Activated CD8-positive, alpha-beta memory T cell treated with anti-CD3 and anti-CD28 coated beads, Interleukin-2, amount 10 ng/mL, durations not matched to agents 7 days and 5 days (primary cell): ENCODE results near the gene DDX6. TPM values are rescaled to one million over a fixed set of nuclear protein-coding genes. Genes with fewer than 3 reads are reported as not detected.
"Not testable (repeated sequence)": the region's sequence is repeated elsewhere in the genome, so short reads cannot be mapped to it uniquely, and the experiment has no call there.

Experiments
- ATAC-seq: fragments of 150-1000 bp; cut with Tn5 transposase; one replicate; pipeline ENCODE4 v1.10.0; 2021; ENCODE audit warnings: moderate library complexity
- CTCF ChIA-PET: fragments of 350-600 bp; sonication (Branson Sonifier 250); formaldehyde crosslinking; loops from one replicate; lab custom pipeline; 2021; ENCODE audit warnings: antibody characterized with exemption; lab: Charles Lee
- DNase-seq: peaks from one replicate; pipeline ENCODE4 v3.0.0-alpha.2; 2020
- H3K27ac Mint-ChIP-seq: one replicate; pipeline ENCODE4 v1.8.0; 2021; ENCODE audit warnings: mild to moderate bottlenecking, mixed read lengths
- H3K27me3 Mint-ChIP-seq: one replicate; pipeline ENCODE4 v1.8.0; 2021; ENCODE audit warnings: mixed read lengths
- H3K36me3 Mint-ChIP-seq: one replicate; pipeline ENCODE4 v1.8.0; 2021; ENCODE audit warnings: mild to moderate bottlenecking, mixed read lengths
- H3K4me1 Mint-ChIP-seq: one replicate; pipeline ENCODE4 v1.8.0; 2021; ENCODE audit warnings: mixed read lengths
- H3K4me3 Mint-ChIP-seq: one replicate; pipeline ENCODE4 v1.8.0; 2021; ENCODE audit warnings: mild to moderate bottlenecking, moderate library complexity, mixed read lengths
- H3K9me3 Mint-ChIP-seq: one replicate; pipeline ENCODE4 v1.8.0; 2022; ENCODE audit warnings: low read depth, mixed read lengths
- total RNA-seq, 2 experiments: library from RNA; stranded (reverse); gene quantifications; one replicate each; pipeline ENCODE4 v1.2.3, GENCODE V29; 2021

DDX6 gene
- total RNA-seq, 2 experiments from 2014 or later: 127 to 153 TPM

DNA sequence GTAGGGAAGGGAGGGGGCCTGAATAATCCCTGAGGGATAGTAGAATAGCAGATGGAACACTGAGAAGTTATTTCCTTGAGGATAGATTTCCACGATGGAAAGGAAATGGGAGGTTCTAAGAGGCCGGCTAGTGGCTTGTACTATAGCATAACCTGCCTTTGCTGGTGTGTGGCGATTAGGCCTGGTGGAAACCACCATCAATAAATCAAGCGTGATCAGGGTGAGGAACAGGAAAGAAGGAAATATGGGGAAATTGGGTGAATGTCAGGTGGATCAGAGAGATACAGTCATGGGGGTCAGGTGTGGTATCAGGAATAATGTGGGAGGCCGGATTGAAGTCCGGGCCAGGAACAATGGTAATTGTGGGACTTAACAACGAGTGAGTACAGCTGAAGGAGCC lies 72.4 kb downstream of the DDX6 start:
- H3K9me3 Mint-ChIP-seq, H3K4me1 Mint-ChIP-seq, H3K27me3 Mint-ChIP-seq, H3K27ac Mint-ChIP-seq, H3K4me3 Mint-ChIP-seq, DNase-seq, ATAC-seq, H3K36me3 Mint-ChIP-seq, CTCF ChIA-PET: not testable (repeated sequence)

DNA sequence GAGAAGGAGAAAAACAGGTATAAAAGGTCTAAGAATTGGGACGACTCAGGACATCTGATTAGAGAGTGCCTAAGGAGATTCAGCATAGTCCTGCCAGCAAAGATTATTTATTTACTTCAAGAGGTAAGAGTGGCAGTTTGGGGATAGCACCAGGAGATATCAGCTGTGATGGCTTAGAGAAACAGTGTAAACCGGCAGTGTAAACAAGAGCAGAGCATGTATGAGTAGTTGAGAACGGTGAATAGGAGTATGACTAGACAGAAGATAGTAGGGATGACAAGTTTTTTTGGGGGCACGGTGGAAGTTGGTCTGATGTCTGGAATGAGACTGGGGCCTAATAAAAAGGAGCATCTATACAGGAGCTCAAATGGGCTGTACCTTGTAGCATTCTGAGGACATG lies 73.2 kb downstream of the DDX6 start:
- H3K27ac Mint-ChIP-seq, H3K9me3 Mint-ChIP-seq, H3K36me3 Mint-ChIP-seq, H3K4me3 Mint-ChIP-seq, DNase-seq, H3K27me3 Mint-ChIP-seq, H3K4me1 Mint-ChIP-seq, ATAC-seq, CTCF ChIA-PET: not testable (repeated sequence)

DNA sequence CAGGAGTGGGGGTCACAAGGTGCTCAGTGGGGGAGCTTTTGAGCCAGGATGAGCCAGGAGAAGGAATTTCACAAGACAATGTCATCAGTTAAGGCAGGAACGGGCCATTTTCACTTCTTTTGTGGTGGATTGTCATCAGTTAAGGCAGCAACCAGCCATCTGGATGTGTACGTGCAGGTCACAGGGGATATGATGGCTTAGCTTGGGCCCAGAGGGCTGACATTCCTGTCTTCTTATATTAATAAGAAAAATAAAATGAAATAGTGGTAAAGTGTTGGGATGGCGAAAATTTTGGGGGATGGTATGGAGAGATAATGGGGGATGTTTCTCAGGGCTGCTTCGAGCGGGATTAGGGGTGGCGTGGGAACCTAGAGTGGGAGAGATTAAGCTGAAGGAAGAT lies 73.7 kb downstream of the DDX6 start:
- not testable (repeated sequence) for H3K4me1 Mint-ChIP-seq, H3K4me3 Mint-ChIP-seq, H3K36me3 Mint-ChIP-seq, ATAC-seq, H3K27ac Mint-ChIP-seq, H3K9me3 Mint-ChIP-seq, H3K27me3 Mint-ChIP-seq, DNase-seq
- CTCF ChIA-PET: interaction anchor here (0.7 kb wide), 1 partner anchor 58 kb away, joined by 3 read pairs; no protein-coding TSS in a partner anchor

DNA sequence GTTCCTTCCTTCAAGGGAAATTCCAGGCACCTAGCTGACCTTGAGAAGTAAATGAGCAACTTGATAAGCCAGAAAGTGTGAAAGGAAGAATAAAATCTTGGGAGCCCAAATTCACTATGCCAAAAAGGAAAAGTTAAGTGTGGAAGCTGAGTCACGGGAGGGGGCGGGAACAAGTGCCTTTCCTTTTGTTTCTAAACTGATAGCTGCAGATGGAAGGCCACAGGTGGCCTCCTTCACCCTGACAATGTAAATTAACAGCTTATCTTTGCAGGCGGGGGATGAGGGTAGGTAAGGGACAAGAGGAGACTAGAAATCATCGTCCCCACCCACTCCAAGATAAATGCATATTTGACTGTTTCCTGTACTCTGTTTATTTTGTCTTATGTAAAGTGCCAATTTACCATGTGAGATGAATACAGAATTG lies 75.1 kb downstream of the DDX6 start:
- ATAC-seq (no peak), DNase-seq (no peak)
- CTCF ChIA-PET: interaction anchor here (1.1 kb wide), 2 partner anchors 10 to 214 kb away, joined by 3 to 4 read pairs; no protein-coding TSS in a partner anchor
- Mint-ChIP-seq H3K27ac (no peak overlapping the region), H3K27me3 (peaks cover 2% of the 10 kb centered on the region), H3K9me3 (no peaks in the 10 kb centered on the region), H3K4me1 (no peaks in the 10 kb centered on the region), H3K4me3 (no peak overlapping the region), H3K36me3 (no peaks in the 10 kb centered on the region)

DNA sequence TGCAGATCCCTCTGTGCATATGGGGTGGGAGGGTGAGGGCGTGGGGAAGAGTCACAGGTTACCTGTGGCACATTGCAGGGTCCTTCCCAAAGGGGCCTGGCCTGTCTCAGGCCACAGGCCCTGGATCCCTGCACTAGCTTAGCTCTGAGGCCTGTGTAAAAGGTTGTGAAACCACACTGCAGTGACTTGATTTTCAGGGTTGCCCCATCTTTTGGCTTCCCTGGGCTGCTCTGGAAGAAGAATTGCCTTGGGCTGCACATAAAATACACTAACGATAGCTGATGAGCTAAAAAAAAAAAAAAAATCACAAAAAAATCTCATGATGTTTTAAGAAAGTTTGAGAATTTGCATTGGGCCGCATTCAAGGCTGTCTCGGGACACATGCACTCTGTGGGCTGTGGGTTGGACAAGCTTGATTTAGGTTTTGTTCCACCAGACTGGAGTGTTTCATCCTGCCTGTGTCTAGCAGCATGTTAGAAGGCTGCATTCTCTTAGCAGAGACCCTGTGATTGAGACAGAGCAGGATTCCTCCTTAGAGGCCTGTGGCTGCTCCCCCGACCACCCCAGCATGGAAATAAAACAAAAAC lies 75.6 kb downstream of the DDX6 start:
- Mint-ChIP-seq H3K27ac (no peak overlapping the region), H3K27me3 (peaks cover 3% of the 10 kb centered on the region), H3K4me1 (no peaks in the 10 kb centered on the region), H3K9me3 (no peaks in the 10 kb centered on the region), H3K36me3 (no peaks in the 10 kb centered on the region), H3K4me3 (no peak overlapping the region)
- CTCF ChIA-PET: interaction anchor here (1.1 kb wide), 2 partner anchors 10 to 215 kb away, joined by 3 to 4 read pairs; no protein-coding TSS in a partner anchor
- DNase-seq (no peak), ATAC-seq (peak; percentile 9)

DNA sequence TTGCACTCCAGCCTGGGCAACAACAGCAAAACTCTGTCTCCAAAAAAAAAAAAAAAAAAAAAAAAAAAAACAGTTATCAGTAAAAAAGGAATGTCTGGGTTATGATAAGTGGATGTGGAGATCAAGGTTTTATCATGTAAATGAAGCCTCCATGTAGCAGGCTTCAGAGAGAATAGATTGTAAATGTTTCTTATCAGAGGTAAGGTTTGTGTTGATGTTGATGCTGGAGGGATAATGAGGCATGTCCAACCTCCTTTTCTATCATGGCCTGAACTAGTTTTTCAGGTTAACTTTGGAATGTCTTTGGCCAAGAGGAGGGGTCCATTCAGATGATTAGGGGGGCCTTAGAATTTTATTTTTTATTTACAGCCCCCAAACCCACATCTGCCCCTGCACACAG lies 76.1 kb downstream of the DDX6 start:
- no peak overlapping the region for H3K4me3 Mint-ChIP-seq
- no peak for ATAC-seq
- H3K36me3 Mint-ChIP-seq: no peaks in the 10 kb centered on the region
- CTCF ChIA-PET: interaction anchor here (0.7 to 1.1 kb wide), 2 partner anchors 119 to 216 kb away, joined by 3 to 4 read pairs; no protein-coding TSS in a partner anchor
- DNase-seq: no peak
- peaks cover 3% of the 10 kb centered on the region for H3K27me3 Mint-ChIP-seq
- H3K27ac Mint-ChIP-seq: no peak overlapping the region
- H3K9me3 Mint-ChIP-seq: no peaks in the 10 kb centered on the region
- no peaks in the 10 kb centered on the region for H3K4me1 Mint-ChIP-seq

DNA sequence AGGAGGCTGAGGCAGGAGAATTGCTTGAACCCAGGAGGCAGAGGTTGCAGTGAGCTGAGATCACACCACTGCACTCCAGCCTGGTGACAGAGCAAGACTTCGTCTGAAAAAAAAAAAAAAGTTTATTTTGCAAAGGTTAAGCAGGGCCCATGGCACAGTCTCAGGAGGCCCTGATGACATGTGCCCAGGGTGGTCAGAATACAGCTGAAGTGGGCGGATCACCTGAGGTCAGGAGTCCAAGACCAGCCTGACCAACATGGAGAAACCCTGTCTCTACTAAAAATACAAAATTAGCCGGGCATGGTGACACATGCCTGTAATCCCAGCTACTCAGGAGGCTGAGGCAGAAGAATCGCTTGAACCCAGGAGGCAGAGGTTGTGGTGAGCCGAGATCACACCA lies 76.5 kb downstream of the DDX6 start:
- CTCF ChIA-PET: interaction anchor here (0.7 kb wide), 1 partner anchor 119 kb away, joined by 3 read pairs; no protein-coding TSS in a partner anchor
- not testable (repeated sequence) for H3K27ac Mint-ChIP-seq, H3K36me3 Mint-ChIP-seq, H3K27me3 Mint-ChIP-seq, H3K9me3 Mint-ChIP-seq, H3K4me3 Mint-ChIP-seq, H3K4me1 Mint-ChIP-seq, ATAC-seq, DNase-seq

DNA sequence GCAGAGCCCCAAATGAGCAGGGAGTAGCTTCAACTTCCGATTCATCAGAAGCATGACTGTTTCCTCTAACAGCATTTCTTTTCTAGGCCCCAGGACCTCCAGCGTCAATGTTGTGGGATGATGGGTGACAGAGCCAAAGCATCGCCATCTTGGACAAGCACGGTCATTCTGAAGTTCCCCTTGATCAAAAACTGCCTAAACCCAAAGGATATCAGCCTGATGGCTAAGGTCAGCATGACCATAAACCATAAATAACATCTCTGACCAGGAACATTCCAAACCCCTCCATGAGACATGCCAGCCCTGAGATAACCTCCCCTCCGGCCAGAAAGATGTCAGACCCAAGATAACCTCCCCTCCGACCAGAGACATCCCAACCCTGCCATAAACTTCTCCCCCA lies 82.7 kb downstream of the DDX6 start:
- H3K4me3 Mint-ChIP-seq: no peak overlapping the region
- no peaks in the 10 kb centered on the region for H3K9me3 Mint-ChIP-seq
- ATAC-seq (no peak), DNase-seq (no peak)
- CTCF ChIA-PET: no interaction called here
- H3K36me3 Mint-ChIP-seq: no peaks in the 10 kb centered on the region
- H3K4me1 Mint-ChIP-seq: peaks cover 15% of the 10 kb centered on the region
- H3K27me3 Mint-ChIP-seq: peaks cover 5% of the 10 kb centered on the region
- H3K27ac Mint-ChIP-seq: no peak overlapping the region

DNA sequence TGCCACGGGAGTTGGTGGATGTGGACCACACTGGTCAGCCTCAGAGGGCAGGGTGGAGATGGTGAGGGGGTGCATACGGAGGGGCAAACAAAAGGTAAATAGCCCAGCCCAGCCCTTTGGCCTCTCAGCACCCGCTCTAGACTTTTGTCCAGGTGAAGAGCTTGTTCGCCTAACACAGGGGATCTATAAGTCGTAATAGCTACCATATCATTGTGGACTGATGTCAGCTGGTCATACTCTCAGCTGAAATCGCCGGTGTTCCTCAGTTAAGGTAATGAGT lies 84.5 kb downstream of the DDX6 start:
- Mint-ChIP-seq H3K27me3 (peaks cover 5% of the 10 kb centered on the region), H3K4me3 (no peak overlapping the region), H3K4me1 (peaks cover 15% of the 10 kb centered on the region), H3K27ac (no peak overlapping the region), H3K36me3 (no peaks in the 10 kb centered on the region), H3K9me3 (no peaks in the 10 kb centered on the region)
- no peak for ATAC-seq
- CTCF ChIA-PET: no interaction called here
- no peak for DNase-seq

DNA sequence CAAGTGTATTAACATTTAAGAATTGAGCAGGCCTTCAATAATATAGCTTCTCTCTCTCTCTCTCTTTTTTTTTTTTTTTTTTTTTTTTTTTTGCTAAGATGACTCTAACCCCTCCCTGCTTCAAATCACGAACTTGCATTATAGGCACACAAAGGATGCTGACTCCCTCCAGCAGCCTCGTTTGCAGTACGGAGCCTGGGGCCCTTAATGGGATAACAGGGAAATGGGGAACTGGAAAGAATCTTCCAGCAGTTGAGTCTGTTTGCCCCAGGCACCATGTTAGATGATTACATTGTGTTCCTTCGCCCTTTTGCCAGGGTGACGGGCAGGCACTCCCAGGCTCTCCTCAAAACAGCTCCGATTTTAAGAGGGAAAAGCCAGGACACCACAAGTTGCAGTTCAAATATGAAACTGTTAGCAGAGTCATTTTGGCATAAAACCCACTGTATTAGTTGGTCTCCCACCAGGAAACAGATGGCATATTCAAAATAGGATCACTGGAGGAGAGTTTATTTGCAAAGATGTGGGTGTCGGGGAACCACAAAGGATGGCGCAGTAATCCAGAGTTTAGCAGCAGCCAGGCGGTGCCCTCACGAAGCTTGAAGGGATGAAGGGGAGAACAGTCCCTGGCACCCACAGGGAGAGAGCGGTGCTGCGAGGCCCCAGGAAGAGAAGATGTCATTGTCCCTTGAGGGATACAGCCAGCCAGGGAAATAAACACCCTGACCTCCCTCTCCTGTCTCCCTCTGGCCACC lies 85.0 kb downstream of the DDX6 start:
- peaks cover 15% of the 10 kb centered on the region for H3K4me1 Mint-ChIP-seq
- ATAC-seq (no peak), DNase-seq (no peak)
- peaks cover 4% of the 10 kb centered on the region for H3K27me3 Mint-ChIP-seq
- H3K9me3 Mint-ChIP-seq: no peaks in the 10 kb centered on the region
- CTCF ChIA-PET: interaction anchor here (0.6 to 3.0 kb wide), 5 partner anchors 10 to 201 kb away, joined by 3 to 33 read pairs (median 3); no protein-coding TSS in a partner anchor
- no peak overlapping the region for H3K4me3 Mint-ChIP-seq
- H3K36me3 Mint-ChIP-seq: no peaks in the 10 kb centered on the region
- H3K27ac Mint-ChIP-seq: no peak overlapping the region

DNA sequence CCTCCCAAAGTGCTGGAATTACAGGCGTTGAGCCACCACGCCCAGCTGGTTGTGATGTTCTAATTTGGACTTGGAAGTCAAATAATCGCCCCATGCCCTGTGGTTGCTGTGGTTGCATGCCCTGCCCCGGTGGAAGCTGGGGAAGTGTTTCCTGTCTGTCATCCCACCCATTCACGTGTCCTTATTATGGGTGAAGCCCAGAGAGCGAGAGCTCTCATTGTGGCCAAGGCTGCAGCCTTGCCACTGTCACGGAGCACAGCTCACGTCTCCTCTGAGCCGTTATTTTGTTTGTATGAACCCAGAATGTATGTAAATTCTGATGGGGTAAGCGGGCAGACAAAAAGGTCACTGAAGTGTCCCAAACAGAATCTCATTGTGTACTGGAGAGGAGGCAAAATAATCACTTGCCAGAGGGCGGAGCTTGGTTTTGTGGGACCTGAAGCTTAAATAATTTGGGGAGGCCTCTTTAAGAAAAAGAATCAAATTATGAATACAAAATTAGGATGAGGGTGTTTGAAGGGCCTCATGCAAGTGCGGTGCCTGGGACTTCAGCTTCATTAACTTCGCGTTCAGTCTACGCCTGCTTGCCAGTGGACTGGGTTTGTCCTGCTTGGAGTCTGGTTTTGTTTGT lies 85.7 kb downstream of the DDX6 start:
- ATAC-seq (peak; percentile 75), DNase-seq (peak; percentile 62)
- Mint-ChIP-seq H3K9me3 (peaks cover 3% of the 10 kb centered on the region), H3K27ac (no peak overlapping the region), H3K36me3 (peaks cover 3% of the 10 kb centered on the region), H3K4me1 (peaks cover 15% of the 10 kb centered on the region), H3K4me3 (no peak overlapping the region), H3K27me3 (peaks cover 2% of the 10 kb centered on the region)
- CTCF ChIA-PET: interaction anchor here (0.6 to 3.0 kb wide), 7 partner anchors 11 to 251 kb away, joined by 3 to 33 read pairs (median 3); no protein-coding TSS in a partner anchor

DNA sequence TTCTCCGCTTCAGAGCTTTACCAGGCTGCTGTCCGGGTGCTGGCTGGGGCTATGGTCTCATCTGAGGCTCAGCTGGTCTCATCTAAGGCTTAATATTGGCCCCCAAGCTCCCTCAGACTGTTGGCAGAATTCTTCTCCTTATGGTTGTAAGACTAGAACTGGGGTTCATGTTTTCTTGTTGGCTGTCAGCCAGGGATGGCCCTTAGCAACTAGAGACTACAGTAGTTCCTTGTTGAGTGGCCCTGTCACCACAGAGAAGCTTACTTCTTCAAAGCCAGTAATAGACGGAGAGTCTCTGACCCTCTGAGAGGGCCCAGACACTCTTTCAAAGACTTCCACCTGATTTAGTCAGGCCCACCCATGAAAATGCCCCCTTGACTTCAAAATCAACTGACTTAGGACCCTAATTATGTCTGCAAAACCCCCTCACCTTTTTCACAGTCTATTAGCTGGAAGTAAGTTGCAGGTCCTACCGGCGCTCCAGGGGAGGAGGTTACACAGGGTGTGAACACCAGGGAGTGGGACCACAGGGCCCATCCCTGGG lies 87.3 kb downstream of the DDX6 start:
- no peak overlapping the region for H3K4me3 Mint-ChIP-seq
- ATAC-seq: no peak
- CTCF ChIA-PET: interaction anchor here (0.7 to 3.0 kb wide), 3 partner anchors 9 to 778 kb away, joined by 4 to 33 read pairs (median 11); no protein-coding TSS in a partner anchor

DNA sequence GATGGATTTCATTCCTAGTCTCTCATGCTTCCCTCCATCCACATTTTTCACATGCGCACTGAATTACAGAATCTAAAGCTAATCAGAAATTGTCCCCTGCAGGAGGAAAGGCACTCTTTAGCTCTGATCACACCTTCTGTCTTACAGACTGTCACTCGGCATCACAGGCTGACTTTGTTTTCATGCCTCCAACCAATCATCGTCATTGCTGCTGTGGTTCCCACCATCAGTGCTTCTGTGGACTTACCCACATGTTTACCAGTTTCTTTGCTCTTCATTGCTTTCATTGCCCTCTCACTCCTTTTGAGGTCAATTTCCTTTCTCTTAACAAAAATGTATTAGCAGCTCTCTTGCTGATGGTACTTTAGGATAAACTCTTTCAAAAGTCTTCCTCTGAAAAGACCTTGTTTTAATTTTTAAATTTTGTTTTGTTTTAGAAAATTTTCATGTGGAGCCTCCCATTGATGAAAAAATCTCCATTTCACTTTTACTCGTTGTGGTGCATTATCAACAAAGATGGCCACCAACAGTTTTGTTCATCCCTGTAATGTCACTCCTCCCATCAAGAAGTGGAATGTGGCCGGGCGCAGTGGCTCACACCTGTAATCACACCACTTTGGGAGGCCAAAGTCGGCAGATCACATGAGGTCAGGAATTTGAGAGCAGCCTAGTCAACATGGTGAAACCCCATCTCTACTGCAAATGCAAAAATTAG lies 91.3 kb downstream of the DDX6 start:
- Mint-ChIP-seq H3K9me3 (peaks cover 3% of the 10 kb centered on the region), H3K36me3 (peaks cover 9% of the 10 kb centered on the region), H3K4me3 (no peak overlapping the region), H3K27me3 (peaks cover 6% of the 10 kb centered on the region), H3K4me1 (peaks cover 23% of the 10 kb centered on the region), H3K27ac (no peak overlapping the region)
- CTCF ChIA-PET: interaction anchor here (0.8 to 3.5 kb wide), 3 partner anchors 10 to 228 kb away, joined by 3 to 20 read pairs (median 4); no protein-coding TSS in a partner anchor
- DNase-seq (peak; percentile 70), ATAC-seq (peak; percentile 59)

More for the DNA sequence above, 87.3 kb downstream of the DDX6 start:
- peaks cover 5% of the 10 kb centered on the region for H3K27me3 Mint-ChIP-seq
- H3K27ac Mint-ChIP-seq: no peak overlapping the region
- no peak for DNase-seq
- H3K9me3 Mint-ChIP-seq: peaks cover 3% of the 10 kb centered on the region
- H3K4me1 Mint-ChIP-seq: peaks cover 22% of the 10 kb centered on the region
- H3K36me3 Mint-ChIP-seq: peaks cover 9% of the 10 kb centered on the region
